Nephron progenitor cell (in vitro differentiated cells): ENCODE data around the gene KCNQ1.

Source experiments
- DNase-seq: peaks from one replicate; pipeline ENCODE4 v3.0.0; 2021
- H3K27ac Mint-ChIP-seq: 2 replicates; pipeline ENCODE4 v1.8.0; 2021; ENCODE audit warnings: mild to moderate bottlenecking, moderate library complexity, mixed read lengths
- H3K27me3 Mint-ChIP-seq: 2 replicates; pipeline ENCODE4 v1.8.0; 2021; ENCODE audit warnings: mild to moderate bottlenecking, low read depth, mixed read lengths; ENCODE audit not compliant: poor library complexity
- H3K36me3 Mint-ChIP-seq: 2 replicates; pipeline ENCODE4 v1.8.0; 2021; ENCODE audit warnings: low read depth, mixed read lengths
- H3K4me1 Mint-ChIP-seq: 2 replicates; pipeline ENCODE4 v1.8.0; 2021; ENCODE audit warnings: mixed read lengths
- H3K4me3 Mint-ChIP-seq: 2 replicates; pipeline ENCODE4 v1.8.0; 2021; ENCODE audit warnings: mild to moderate bottlenecking, moderate library complexity, mixed read lengths
- H3K9me3 Mint-ChIP-seq: 2 replicates; pipeline ENCODE4 v1.8.0; 2021; ENCODE audit warnings: mild to moderate bottlenecking, moderate library complexity, mixed read lengths
- TF ChIP-seq, protein P1 (sequence below): fragments of 200-600 bp; sonication (generic); IDR thresholded peaks from 2 replicates; pipeline ENCODE4 v1.5.0; 2021; ENCODE audit warnings: antibody characterized with exemption

Gene KCNQ1

DNA sequence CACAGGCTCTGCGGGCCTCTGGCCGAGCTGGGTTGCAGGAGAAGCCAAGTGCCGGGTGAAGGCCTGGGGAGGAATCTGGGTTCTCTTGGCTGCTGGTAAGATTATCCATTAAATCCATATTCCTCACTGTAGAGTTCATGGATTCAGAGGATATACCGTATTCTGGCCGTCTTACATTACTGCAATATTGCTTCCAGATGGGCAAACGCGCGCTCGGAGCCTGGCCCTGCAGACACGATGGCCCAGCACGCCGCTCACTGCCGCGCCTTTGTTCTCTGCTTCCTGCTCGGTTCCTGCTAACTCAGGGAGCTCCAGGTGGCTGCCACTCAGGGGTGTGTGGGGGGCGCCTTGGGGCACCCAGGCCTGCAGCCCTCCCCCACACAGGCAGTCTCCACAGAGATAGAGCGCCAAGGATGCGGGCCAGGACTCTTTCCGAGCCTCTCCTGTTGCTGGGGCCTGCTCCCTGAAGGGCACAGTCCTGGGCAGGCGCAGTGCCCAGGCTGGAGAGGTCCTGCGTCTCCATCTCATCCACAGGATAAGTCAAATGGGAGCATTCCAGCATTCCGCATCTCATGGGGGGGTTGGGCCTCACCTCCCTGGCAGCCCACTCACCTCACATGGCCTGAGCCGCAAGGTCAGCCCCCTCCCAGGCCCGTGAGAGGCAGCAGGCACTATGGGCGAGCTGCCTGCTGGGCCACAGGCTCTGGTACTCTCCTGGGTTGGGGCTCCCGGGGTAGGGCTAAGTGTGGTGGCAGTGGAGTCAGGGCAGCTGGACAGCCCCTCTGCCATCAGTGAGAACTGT is 269.1 kb downstream of the KCNQ1 start:
- Mint-ChIP-seq H3K4me1 (peaks cover 83% of the 10 kb centered on the region), H3K27ac (no peak overlapping the region), H3K9me3 (peaks cover 21% of the 10 kb centered on the region), H3K27me3 (peaks cover 19% of the 10 kb centered on the region), H3K4me3 (no peak overlapping the region), H3K36me3 (peaks cover 4% of the 10 kb centered on the region)
- TF ChIP-seq, protein P1, sequence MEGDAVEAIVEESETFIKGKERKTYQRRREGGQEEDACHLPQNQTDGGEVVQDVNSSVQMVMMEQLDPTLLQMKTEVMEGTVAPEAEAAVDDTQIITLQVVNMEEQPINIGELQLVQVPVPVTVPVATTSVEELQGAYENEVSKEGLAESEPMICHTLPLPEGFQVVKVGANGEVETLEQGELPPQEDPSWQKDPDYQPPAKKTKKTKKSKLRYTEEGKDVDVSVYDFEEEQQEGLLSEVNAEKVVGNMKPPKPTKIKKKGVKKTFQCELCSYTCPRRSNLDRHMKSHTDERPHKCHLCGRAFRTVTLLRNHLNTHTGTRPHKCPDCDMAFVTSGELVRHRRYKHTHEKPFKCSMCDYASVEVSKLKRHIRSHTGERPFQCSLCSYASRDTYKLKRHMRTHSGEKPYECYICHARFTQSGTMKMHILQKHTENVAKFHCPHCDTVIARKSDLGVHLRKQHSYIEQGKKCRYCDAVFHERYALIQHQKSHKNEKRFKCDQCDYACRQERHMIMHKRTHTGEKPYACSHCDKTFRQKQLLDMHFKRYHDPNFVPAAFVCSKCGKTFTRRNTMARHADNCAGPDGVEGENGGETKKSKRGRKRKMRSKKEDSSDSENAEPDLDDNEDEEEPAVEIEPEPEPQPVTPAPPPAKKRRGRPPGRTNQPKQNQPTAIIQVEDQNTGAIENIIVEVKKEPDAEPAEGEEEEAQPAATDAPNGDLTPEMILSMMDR: no peak
- DNase-seq: no peak

DNA sequence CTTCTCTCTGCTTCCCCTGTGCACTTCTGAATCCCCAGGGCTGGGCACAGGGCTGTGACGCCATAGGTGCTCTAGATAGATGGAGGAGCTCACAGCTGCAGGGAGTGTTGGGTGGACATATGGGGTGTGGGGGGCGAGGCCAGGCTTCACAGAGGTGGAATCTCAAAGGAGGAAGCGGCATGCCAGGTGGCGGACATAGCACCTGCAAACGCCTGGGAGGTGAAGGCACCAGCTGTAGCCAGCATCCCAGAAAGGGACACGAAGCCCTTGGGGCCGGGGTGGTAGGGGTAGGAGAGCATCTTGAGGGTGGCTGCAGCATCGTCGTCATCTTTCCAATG is 269.6 kb downstream of the KCNQ1 start:
- peaks cover 18% of the 10 kb centered on the region for H3K27me3 Mint-ChIP-seq
- peaks cover 85% of the 10 kb centered on the region for H3K4me1 Mint-ChIP-seq
- H3K9me3 Mint-ChIP-seq: peaks cover 21% of the 10 kb centered on the region
- peaks cover 4% of the 10 kb centered on the region for H3K36me3 Mint-ChIP-seq
- H3K27ac Mint-ChIP-seq: no peak overlapping the region
- no peak overlapping the region for H3K4me3 Mint-ChIP-seq
- DNase-seq: no peak
- TF ChIP-seq, protein P1: no peak

DNA sequence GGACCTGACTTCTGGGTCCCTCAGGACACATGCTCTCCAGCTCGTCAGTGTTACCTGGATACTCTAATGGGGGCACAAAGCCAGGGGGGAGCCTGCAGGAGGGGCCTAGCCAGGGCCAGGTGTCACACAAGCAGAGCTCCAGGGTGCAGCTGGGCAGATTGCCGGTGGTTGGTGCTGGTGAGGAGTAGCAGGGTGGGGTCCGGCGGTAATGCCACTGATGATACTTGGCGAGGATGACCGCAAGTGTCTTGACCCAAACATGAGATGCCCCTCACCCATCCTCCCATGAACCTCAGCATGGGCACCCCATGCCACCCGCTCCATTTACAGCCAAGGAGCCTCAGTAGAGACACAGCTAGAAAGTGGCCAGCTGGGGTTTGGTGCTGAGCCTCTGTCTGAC is 270.1 kb downstream of the KCNQ1 start:
- Mint-ChIP-seq H3K27ac (no peak overlapping the region), H3K9me3 (peaks cover 16% of the 10 kb centered on the region), H3K36me3 (peaks cover under 1% of the 10 kb centered on the region), H3K4me1 (peaks cover 85% of the 10 kb centered on the region), H3K4me3 (no peak overlapping the region), H3K27me3 (peaks cover 15% of the 10 kb centered on the region)
- DNase-seq: no peak
- TF ChIP-seq, protein P1: no peak

DNA sequence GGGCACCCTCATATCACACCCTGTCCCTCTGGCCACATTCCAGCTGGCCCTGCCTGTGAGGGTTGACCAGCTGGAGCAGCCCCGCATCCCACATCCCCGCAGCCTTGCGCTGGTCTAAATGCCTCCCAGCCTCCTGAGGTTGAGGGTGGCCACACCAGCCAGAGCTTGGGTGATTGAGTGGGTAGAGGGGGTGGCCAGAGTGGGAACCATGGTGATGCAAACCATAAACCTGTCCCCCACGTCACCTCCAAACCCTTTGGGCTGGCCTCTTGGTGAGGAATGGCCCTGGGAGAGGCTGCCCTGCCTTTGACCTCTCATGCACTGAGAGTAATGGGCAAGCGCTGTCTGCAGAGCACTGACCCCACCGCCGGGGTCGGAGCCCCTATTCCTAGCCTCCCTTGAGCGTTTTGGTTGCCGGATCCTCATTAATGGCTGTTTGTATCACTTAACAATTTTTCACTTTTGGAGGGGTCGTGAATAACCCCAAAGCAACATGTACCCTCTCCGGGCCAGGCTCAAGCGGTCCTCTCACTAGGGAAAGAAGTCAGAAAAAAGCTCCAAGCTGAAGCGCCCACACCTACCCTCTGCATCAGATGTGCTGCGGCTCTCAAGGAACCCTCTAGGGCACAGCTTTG is 271.0 kb downstream of the KCNQ1 start:
- H3K27me3 Mint-ChIP-seq: peaks cover 15% of the 10 kb centered on the region
- DNase-seq: peak; percentile 65
- H3K4me1 Mint-ChIP-seq: peaks cover 92% of the 10 kb centered on the region
- H3K4me3 Mint-ChIP-seq: peak overlapping the region; percentile 4
- H3K27ac Mint-ChIP-seq: peak overlapping the region; percentile 72
- H3K36me3 Mint-ChIP-seq: no peaks in the 10 kb centered on the region
- H3K9me3 Mint-ChIP-seq: peaks cover 7% of the 10 kb centered on the region
- TF ChIP-seq, protein P1: no peak

DNA sequence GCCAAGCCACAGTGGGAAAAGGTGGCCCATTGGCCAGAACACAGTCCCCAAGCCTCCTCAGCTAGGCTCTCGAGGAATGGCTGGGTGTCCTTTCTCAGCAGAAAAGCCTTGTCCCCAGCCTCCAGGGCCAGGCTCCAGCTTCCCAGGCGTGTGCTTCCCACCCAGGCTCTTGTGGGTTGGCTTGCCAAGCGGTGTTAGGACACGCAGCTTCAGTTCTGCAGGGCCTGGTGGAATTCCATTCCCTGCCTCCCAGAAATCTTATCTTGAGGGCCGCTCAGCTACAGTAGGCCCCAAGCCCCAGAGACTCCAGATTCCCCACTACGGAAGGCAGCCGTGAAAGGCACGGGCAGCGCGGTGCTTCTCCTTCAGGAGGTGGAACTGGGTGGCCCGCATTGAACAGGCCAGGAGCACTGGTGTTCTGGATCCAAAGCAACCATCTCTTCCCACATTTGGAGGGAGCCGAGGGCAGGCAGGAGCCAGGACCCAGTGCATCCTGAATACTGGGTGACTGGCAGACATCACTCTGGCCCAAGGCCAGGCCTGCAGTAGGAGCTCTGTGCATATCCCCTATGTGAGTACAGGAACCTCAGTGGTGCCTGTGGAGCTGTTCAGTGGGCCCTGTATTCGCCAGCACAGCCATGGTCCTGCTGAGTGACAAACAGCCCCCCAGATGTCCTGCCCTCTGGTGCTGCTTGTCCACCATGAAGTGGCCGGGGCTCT is 271.7 kb downstream of the KCNQ1 start:
- Mint-ChIP-seq H3K27me3 (peaks cover 22% of the 10 kb centered on the region), H3K4me3 (peak overlapping the region; percentile 4), H3K36me3 (no peaks in the 10 kb centered on the region), H3K27ac (no peak overlapping the region), H3K9me3 (no peaks in the 10 kb centered on the region), H3K4me1 (peaks cover 99% of the 10 kb centered on the region)
- TF ChIP-seq, protein P1: no peak
- DNase-seq: no peak
